ENCODE data around the gene RSPH3. TPM values are rescaled to one million over a fixed set of nuclear protein-coding genes. Genes with fewer than 3 reads are reported as not detected.

The RSPH3 gene
- total RNA-seq, 1 donor from 2014 or later = 11.9 TPM

DNA sequence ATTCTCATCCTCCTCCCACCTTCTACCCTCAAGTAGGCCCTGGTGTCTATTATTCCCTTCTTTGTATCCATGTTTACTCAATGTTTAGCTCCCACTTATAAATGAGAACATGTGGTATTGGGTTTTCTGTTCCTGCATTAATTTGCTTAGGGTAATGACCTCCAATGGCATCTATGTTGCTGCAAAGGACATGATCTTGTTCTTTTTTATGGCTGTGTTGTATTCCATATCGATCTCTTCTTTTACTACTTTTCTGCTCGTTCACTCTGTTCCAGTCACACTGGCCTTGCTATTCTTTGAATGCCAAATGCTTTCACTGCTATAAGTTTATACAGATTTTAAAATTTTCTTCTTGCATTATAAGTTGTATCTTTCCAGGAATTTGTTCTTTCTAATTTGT is 57.7 kb downstream of the RSPH3 start:
- peaks cover 12% of the 10 kb centered on the region for H3K4me1 ChIP-seq
- intact Hi-C loops (cut with micrococcal nuclease) = no loop called here
- DNase-seq = no peak
- no peaks in the 10 kb centered on the region for H3K36me3 ChIP-seq
- peaks cover 12% of the 10 kb centered on the region for H3K27me3 ChIP-seq (ENCODE audit: low read depth)
- peaks cover 10% of the 10 kb centered on the region for H3K9me3 ChIP-seq (replicated peaks)
- H3K4me3 ChIP-seq = no peak overlapping the region
- no peak overlapping the region for H3K27ac ChIP-seq (replicated peaks)
- TF ChIP-seq, protein P1, sequence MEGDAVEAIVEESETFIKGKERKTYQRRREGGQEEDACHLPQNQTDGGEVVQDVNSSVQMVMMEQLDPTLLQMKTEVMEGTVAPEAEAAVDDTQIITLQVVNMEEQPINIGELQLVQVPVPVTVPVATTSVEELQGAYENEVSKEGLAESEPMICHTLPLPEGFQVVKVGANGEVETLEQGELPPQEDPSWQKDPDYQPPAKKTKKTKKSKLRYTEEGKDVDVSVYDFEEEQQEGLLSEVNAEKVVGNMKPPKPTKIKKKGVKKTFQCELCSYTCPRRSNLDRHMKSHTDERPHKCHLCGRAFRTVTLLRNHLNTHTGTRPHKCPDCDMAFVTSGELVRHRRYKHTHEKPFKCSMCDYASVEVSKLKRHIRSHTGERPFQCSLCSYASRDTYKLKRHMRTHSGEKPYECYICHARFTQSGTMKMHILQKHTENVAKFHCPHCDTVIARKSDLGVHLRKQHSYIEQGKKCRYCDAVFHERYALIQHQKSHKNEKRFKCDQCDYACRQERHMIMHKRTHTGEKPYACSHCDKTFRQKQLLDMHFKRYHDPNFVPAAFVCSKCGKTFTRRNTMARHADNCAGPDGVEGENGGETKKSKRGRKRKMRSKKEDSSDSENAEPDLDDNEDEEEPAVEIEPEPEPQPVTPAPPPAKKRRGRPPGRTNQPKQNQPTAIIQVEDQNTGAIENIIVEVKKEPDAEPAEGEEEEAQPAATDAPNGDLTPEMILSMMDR (IDR thresholded peaks at IDR 0.05; ENCODE audit: borderline replicate concordance) = no peak

DNA sequence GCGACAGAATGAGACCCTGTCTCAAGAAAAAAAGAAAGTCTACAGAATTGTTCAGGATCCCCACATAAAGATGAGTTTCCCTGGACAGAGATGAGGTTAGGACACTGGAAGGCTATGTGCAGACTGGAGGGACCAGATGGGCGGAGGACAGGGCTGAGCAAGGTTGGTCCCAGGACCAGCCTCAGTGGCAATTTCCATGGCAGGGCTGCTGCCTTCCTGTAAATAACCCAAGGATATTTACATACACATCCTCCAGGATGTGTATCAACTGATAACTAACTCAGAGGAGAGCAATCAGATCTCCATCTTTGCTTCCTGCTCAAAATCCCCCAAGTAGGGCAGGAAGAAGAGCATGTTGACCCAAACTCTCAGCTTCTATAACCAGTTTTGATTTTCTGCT is 58.8 kb downstream of the RSPH3 start:
- H3K4me3 ChIP-seq = no peak overlapping the region
- peaks cover 10% of the 10 kb centered on the region for H3K9me3 ChIP-seq (replicated peaks)
- intact Hi-C loops (cut with micrococcal nuclease) = no loop called here
- peaks cover 12% of the 10 kb centered on the region for H3K27me3 ChIP-seq (ENCODE audit: low read depth)
- peaks cover 12% of the 10 kb centered on the region for H3K4me1 ChIP-seq
- H3K36me3 ChIP-seq = no peaks in the 10 kb centered on the region
- TF ChIP-seq, protein P1 (IDR thresholded peaks at IDR 0.05; ENCODE audit: borderline replicate concordance) = no peak
- DNase-seq = no peak
- H3K27ac ChIP-seq (replicated peaks) = no peak overlapping the region

DNA sequence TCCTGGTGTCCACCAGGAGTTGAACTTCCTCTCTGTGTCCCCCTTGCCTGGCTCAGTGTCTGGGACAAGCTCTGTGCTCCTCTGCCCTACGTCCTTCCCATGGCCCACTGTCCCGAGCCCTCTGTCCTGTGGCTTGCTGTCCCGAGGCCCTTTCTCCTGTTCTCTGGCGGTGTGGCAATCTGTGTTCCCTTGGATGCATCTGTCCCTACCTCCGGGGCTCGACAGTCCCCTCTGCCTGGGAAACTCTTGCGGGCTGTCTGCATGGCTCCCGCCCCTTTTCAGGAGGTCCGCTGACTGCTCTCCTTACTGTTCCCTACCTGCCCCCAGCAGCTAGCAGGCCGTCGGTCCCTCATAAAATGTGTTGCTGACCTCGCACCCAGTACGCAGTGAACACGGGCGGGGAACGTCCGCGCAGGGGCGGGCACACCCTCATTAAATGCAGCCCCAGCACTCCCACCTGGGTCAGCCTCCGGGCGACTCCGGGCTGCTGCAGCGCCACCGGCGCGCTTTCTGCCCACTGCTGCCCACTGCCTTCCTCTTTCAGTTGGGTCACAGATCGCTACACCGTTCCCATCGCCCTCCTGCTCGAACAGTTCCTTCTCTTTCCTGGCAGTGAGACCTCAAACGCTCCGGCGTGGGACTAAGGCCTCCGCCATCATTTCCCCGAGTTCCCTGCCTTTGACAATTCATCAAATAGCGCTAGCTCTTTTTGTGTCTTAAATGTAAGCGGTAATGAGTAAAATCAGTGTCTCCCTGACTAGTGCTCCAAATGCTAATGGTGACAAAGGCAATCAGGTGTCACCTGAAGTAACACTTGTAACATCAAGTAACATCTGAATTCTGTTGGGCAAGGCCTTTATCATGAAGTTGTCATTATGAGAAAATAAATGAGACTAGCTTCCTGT is 60.5 kb downstream of the RSPH3 start:
- Histone ChIP-seq H3K27ac (replicated peaks) (no peak overlapping the region), H3K4me1 (peaks cover 12% of the 10 kb centered on the region), H3K27me3 (ENCODE audit: low read depth) (peaks cover 12% of the 10 kb centered on the region), H3K36me3 (no peaks in the 10 kb centered on the region), H3K9me3 (replicated peaks) (peaks cover 10% of the 10 kb centered on the region), H3K4me3 (peak overlapping the region; percentile 49)
- intact Hi-C loops (cut with micrococcal nuclease) = no loop called here
- DNase-seq = no peak
- TF ChIP-seq, protein P1 (IDR thresholded peaks at IDR 0.05; ENCODE audit: borderline replicate concordance) = no peak

- TF ChIP-seq, protein P1 (IDR thresholded peaks at IDR 0.05; ENCODE audit: borderline replicate concordance) = no peak
- H3K27ac ChIP-seq (replicated peaks) = no peak overlapping the region
- peaks cover 10% of the 10 kb centered on the region for H3K9me3 ChIP-seq (replicated peaks)
- peaks cover 12% of the 10 kb centered on the region for H3K27me3 ChIP-seq (ENCODE audit: low read depth)
- intact Hi-C loops (cut with micrococcal nuclease) = no loop called here
- no peak for DNase-seq
- no peaks in the 10 kb centered on the region for H3K36me3 ChIP-seq
- H3K4me3 ChIP-seq = peak overlapping the region; percentile 49
- peaks cover 12% of the 10 kb centered on the region for H3K4me1 ChIP-seq
Measured at GRCh38 chr6:158938811-158939254, 61.2 kb downstream of the RSPH3 start.

GRCh38 chr6:158938220-158938619 is 61.8 kb downstream of the RSPH3 start:
- intact Hi-C loops (cut with micrococcal nuclease) = no loop called here

More at GRCh38 chr6:158938220-158938619, 61.8 kb downstream of the RSPH3 start:
- Histone ChIP-seq H3K4me3 (no peak overlapping the region), H3K9me3 (replicated peaks) (peaks cover 10% of the 10 kb centered on the region), H3K4me1 (peaks cover 12% of the 10 kb centered on the region), H3K27me3 (ENCODE audit: low read depth) (peaks cover 12% of the 10 kb centered on the region), H3K27ac (replicated peaks) (no peak overlapping the region), H3K36me3 (no peaks in the 10 kb centered on the region)
- no peak for DNase-seq
- TF ChIP-seq, protein P1 (IDR thresholded peaks at IDR 0.05; ENCODE audit: borderline replicate concordance) = no peak

Measured in left ventricle myocardium inferior (tissue), 1 donor.